GM12873 (cell line): ENCODE data around the gene C16orf46.

Experiments
- TF ChIP-seq, protein P1 (sequence below): IDR thresholded peaks from 2 replicates; pipeline ENCODE4 v1.5.1; 2012; ENCODE audit warnings: low read depth, mild to moderate bottlenecking, moderate library complexity, low read length, control low read depth; ENCODE audit not compliant: insufficient read depth; ENCODE audit errors: missing control alignments

Gene C16orf46, protein sequence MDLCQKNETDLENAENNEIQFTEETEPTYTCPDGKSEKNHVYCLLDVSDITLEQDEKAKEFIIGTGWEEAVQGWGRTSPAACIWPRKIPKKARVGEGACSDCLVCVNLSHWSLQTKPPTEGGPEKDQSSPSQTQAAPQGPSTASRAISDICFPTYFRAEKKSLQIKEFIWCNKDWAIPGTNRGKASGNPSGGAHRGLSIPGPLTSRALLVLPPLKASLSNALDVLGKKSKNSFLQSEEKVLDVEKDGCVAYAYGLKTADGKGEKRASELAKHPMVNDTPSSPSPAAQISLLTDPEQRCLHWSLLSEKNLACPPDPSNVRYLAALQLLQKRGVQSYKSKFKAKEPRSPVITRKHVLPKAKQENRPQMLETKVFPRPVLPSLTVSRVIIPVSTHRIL

DNA sequence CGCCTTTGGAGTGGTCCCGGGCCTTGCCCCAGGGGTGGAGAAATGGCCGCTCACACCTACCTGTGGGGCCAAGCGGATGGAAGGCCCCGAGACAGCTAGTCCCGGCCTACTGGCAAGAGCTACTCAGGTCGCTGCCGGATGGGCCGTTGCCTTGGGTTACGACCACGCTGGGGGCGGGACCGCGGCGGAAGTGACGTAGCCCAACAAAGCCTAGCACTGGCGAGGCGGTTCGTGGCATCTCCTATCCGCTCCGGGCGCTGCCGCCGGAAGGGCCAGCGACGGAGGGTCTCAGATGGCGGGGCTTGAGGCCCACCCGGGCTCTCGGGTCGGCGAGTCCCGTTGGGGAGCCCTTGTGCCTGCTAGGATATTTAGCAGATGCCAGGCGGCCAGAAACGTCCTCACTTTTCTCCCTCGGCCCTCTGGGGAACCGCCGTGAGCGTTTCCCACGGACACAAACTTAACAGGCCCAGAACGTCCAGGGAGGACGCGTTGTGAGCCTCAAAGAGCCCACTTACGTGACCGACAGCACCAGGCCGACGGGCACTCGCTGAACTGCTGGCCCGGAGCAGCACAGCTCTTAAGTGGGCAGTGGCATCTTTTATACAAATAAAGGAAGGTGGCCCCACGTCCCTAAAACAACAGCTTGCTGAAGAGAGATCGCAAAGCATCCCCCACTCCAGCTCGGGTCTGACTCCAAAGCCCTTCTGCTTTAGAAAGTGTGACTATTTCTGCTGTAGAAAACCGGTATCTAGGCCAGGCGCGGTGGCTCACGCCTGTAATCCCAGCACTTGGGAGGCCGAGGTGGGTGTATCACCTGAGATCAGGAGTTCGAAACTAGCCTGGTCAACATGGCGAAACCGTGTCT, at the start of gene C16orf46:
TSS of gene C16orf46 (minus strand) at position 163 of the 865 bp plus-strand sequence. CDS start 13,283 bp downstream, outside the sequence.
- TF ChIP-seq, protein P1, sequence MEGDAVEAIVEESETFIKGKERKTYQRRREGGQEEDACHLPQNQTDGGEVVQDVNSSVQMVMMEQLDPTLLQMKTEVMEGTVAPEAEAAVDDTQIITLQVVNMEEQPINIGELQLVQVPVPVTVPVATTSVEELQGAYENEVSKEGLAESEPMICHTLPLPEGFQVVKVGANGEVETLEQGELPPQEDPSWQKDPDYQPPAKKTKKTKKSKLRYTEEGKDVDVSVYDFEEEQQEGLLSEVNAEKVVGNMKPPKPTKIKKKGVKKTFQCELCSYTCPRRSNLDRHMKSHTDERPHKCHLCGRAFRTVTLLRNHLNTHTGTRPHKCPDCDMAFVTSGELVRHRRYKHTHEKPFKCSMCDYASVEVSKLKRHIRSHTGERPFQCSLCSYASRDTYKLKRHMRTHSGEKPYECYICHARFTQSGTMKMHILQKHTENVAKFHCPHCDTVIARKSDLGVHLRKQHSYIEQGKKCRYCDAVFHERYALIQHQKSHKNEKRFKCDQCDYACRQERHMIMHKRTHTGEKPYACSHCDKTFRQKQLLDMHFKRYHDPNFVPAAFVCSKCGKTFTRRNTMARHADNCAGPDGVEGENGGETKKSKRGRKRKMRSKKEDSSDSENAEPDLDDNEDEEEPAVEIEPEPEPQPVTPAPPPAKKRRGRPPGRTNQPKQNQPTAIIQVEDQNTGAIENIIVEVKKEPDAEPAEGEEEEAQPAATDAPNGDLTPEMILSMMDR: no peak

DNA sequence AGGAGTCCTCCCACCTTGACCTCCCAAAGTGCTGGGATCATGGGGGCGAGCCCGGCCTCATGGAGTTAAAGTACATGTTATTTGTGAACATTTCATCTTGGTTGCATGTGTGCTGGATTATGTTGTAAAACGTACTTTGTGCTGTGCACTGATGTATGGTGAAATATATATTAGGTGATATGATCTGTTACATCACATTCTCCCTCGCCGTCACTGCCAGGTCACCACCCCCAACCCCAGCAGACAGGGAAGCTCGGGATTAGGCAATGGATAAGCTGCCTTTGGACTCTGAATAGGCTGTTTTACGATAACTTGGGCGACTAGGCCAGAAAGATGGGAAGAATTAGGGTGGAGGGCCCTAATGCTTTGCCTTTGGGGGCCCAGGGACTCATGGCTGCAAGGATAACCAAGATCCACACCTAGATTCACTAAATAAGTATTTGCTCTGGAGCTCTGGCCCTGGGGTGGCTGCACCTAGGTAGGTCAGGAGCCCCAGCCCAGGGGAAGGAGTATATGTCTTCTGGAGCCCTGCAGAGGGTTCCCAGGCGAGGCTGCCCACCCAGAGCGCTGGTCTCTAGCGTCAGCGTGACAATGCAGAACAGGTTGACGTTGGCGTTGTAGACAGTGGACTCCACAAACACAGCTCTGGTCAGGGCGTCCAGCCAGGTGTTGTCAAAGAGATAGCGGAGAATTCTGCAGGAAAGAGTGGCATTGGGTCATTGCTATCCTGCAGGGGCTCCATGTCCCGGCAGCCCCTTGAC, 46.2 kb upstream of the C16orf46 start:
- TF ChIP-seq, protein P1: no peak

DNA sequence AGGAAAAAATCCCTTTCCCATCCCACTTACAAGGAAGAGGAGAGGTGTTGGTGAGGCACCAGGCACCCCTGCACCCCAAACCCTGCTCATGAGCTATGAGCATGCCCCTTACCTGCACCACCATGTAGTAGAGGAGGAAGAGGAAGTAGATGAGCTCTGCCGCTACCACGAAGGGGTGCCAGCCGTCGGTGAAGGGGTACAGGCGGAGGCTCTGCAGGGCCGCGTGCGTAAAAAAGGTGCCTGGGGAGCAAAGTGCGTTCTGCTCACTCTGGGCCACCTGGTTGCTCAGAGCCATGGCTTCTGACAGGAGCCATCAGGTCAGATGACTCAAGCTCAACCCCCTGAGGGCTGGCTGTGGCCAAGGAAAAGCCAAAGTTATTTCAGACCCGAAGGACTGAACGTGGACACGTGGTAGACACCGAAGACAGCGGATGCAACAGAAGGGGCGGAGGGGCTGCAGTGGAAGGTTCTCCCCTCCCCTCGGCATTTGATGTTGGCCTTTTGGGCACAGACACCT, 44.5 kb upstream of the C16orf46 start:
- TF ChIP-seq, protein P1: no peak

DNA sequence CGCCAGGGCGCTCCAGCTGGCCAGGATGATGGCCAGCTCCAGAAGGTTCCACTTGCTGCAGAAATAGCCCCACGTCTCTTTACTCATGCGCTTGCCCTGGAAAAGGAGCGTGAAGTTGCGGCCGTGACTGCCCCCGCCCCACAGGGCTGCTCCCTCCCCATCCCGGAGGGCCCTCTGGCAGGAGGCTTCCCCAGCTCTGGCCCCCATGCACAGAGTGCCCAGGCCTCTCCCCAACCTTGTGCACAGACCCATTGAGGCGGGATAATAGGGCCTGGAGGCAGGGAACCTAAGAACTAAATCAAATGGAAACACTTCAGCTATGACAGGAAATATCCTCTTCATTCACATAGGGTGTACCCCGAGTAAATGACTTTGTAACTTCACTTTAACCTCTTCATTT, 40.4 kb upstream of the C16orf46 start:
- TF ChIP-seq, protein P1: no peak

DNA sequence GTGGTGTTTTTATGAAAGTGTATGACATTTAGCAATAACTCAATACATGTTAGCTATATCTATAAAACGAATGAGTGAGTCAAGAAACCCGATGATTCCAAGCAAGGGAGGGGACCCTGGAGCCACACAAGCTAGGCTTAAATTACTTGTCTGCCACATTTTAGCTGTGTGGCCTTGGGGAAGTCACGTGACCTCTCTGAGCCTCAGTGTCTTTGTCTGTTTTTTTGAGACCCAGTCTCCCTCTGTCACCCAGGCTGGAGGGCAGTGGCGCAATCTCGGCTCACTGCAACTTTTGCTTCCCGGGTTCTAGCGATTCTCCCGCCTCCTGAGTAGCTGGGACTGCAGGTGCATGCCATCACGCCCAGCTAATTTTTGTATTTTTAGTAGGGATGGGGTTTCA, 39.2 kb upstream of the C16orf46 start:
- TF ChIP-seq, protein P1: no peak

DNA sequence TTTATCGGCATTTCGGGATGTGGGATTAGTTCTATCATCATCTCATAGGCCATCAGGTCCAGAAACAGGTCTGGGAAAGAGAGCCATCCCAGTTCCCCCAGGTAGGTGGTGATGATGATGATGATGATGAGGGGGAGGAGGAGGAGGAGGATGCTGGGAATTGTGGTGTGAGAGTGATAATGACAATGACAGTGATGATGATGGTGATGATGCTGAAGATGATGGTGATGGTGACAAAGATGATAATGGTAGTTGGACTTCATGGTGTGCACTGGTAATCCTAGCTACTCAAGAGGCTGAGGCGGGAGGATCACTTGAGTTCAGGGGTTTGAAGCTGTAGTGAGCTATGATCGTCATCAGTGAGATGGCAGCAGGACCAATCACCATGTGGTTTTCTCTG, 35.4 kb upstream of the C16orf46 start:
- TF ChIP-seq, protein P1: no peak
